Esophagus (tissue), 2 donors: ENCODE results near the gene CCDC181. TPM values are rescaled to one million over a fixed set of nuclear protein-coding genes. Genes with fewer than 3 reads are reported as not detected.

Experiments
- H3K27ac ChIP-seq, 2 donors: one replicate each; pipeline ENCODE4 v1.5.1; 2013; ENCODE audit warnings: low read depth in 2 of 2, mild to moderate bottlenecking in 2 of 2, inconsistent platforms in 1 of 2, low read length in 1 of 2, moderate library complexity in 1 of 2
- H3K27me3 ChIP-seq, 2 donors: one replicate each; pipeline ENCODE4 v1.6.1; 2013; ENCODE audit warnings: low read length in 2 of 2, control low read depth in 1 of 2, mild to moderate bottlenecking in 1 of 2; ENCODE audit not compliant: insufficient read depth in 2 of 2, control insufficient read depth in 1 of 2
- H3K36me3 ChIP-seq, 2 donors: one replicate each; pipeline ENCODE4 v1.6.1; 2013; ENCODE audit warnings: low read length in 1 of 2; ENCODE audit not compliant: control insufficient read depth in 2 of 2, insufficient read depth in 2 of 2
- H3K4me1 ChIP-seq, 2 donors: one replicate each; pipeline ENCODE4 v1.6.1; 2013; ENCODE audit warnings: low read length in 1 of 2; ENCODE audit not compliant: control insufficient read depth in 2 of 2, insufficient read depth in 2 of 2
- H3K4me3 ChIP-seq, 2 donors: one replicate each; pipeline ENCODE4 v1.5.1; 2013; ENCODE audit warnings: low read length in 2 of 2, mild to moderate bottlenecking in 2 of 2, low read depth in 1 of 2, moderate library complexity in 1 of 2
- H3K9me3 ChIP-seq, 2 donors: one replicate each; pipeline ENCODE4 v1.6.1; 2013; ENCODE audit warnings: mild to moderate bottlenecking in 2 of 2, low read depth in 1 of 2, low read length in 1 of 2, moderate library complexity in 1 of 2; ENCODE audit not compliant: control insufficient read depth in 2 of 2, insufficient read depth in 1 of 2
- WGBS, 2 donors: extraction: QIAGEN DNeasy Blood & Tissue Kit; methylation state at CpG; one replicate each; pipeline ENCODE4 v1.1.7; 2013; 5-methylcytosine and 5-hydroxymethylcytosine counted together
- polyA plus RNA-seq, 2 donors: library from polyadenylated mRNA; stranded (reverse); fragments of 200-250 nt; gene quantifications; one replicate each; pipeline ENCODE4 v1.2.3, GENCODE V29; 2013
- donor health status: healthy with polysubstance abuse.
- donor health status: Bipolar disorder and iron deficiency.

Gene CCDC181
- polyA plus RNA-seq, 2 donors = 0.06 TPM; not detected in 1

- Histone ChIP-seq H3K27ac (no peak overlapping the region), H3K4me1 (no peaks in the 10 kb centered on the region), H3K27me3 (no peaks in the 10 kb centered on the region), H3K4me3 (no peak overlapping the region), H3K9me3 (no peaks in the 10 kb centered on the region), H3K36me3 (no peaks in the 10 kb centered on the region)
- WGBS, 2 donors = 95 to 98% methylated on average over 3 of the region's 3 CpGs
These were observed 81.2 kb downstream of the CCDC181 start for GRCh38 chr1:169346036-169346589.

DNA sequence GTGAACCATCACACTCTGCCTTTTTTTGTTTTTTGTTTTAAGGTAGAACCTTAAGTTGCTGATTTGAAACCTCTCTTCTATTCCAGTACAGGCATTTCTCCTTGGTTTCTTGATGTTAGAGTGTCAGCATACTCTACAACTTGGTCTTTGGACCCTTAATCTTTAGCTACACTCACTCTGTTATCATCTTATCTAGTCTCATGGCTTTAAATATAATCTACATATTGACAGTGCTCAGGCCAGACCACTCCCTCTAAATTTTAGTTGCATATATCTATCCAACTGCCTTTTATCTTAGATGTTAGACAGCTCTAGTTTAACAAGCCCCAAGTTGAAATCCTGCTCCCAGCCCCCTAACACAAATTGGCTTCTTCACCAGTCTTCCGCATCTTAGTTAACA, 81.8 kb downstream of the CCDC181 start:
- Histone ChIP-seq H3K9me3 (no peaks in the 10 kb centered on the region), H3K27me3 (no peaks in the 10 kb centered on the region), H3K36me3 (no peaks in the 10 kb centered on the region), H3K27ac (no peak overlapping the region), H3K4me1 (no peaks in the 10 kb centered on the region), H3K4me3 (no peak overlapping the region)
- WGBS, 2 donors = 99 to 100% methylated on average over 1 of the region's 1 CpG

Other genes with a start within 250 kb of the CCDC181 start
- gene NME7, start 59.7 kb downstream of the CCDC181 start, polyA plus RNA-seq = 1 to 10 TPM; 2.0 to 5.6 TPM
- 10 to 100 TPM; 20.4 to 22.0 TPM for gene BLZF1, start 59.3 kb downstream of the CCDC181 start, polyA plus RNA-seq
- gene SLC19A2, start 58.5 kb upstream of the CCDC181 start, polyA plus RNA-seq = 1 to 10 TPM; 5.7 to 8.8 TPM
- under 1 TPM; 0.02 to 0.07 TPM for gene F5, start 159.0 kb upstream of the CCDC181 start, polyA plus RNA-seq
- 1 to 10 TPM; 1.5 to 2.1 TPM for gene SELP, start 202.7 kb upstream of the CCDC181 start, polyA plus RNA-seq